HG03460 (cell line): ENCODE measurements around the gene NEK2.
"Not testable (repeated sequence)": the region's sequence is repeated elsewhere in the genome, so short reads cannot be mapped to it uniquely, and the experiment has no call there.

ENCODE experiments used
- ATAC-seq: cut with Tn5 transposase; IDR thresholded peaks from one replicate; pipeline ENCODE4 v1.9.1; 2021; ENCODE audit not compliant: unreplicated experiment

Gene NEK2

DNA sequence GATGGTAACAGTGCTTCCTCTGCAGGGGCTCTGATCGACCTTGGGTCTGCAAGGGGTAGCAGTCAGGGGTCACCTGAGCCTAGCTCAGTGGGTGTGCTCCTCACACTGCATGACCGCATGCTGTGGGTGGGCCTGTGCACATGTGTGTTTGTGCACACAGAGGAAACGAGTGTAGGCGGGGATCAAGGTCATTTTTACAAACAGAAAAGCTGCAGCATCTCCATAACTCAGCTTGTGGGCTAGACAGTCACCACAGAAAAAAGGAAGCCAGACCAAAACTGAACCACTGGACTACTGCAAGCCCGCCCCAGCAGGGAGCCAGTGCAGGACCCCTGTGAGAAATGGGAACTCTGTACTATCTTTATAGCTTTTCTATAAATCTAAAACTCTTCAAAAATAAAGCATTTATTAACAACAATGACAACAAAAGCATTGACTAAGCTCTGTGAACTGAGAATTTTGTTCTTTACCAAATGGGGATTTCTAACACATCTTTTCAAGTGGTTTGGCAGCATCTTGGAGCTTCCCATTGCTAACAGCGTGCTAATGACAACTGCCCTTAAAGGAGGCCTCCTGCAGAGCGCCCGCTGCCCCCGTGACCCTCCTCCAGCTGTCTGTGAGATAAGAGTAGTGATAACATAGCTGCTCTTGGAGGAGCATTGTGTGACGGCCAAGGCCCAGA is 19.9 kb upstream of the NEK2 start:
- peak; percentile 33 for ATAC-seq

DNA sequence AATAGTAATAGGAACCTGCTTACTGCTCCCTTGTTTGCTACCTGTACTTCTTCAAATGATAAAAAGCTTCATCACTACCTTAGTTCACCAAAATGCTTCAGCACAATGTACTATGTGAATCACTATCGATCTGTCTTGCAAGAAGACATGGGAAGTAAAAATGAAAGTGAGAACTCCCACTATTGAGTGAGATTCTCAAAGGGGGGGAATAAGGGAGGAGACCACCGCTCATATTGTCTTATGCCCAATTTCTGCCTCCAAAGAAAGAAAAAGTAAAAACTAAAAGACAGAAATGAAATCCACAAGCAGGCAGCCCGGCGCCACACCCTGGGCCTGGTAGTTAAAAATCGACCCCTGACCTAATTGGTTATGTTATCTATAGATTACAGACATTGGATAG is 18.5 kb upstream of the NEK2 start:
- ATAC-seq, result not testable (repeated sequence)

DNA sequence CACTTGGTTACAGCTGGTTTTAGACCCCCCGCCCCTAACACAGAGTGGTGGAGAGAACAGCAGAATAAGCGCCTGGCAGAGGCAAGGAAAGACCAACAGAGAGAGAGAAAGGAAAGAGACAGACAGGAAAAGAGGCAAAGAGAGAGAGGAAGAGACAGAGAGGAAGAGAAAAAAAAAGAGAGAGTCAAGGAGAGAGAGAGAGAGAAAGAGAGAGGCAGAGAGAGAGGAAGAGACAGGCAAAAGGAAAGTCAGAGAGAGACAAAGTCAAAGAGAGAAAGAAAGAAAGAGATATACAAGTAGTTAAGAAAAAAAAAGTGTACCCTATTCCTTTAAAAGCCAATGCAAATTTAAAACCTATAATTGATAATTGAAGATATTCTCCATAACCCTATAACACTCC is 13.0 kb upstream of the NEK2 start:
- no peak for ATAC-seq

DNA sequence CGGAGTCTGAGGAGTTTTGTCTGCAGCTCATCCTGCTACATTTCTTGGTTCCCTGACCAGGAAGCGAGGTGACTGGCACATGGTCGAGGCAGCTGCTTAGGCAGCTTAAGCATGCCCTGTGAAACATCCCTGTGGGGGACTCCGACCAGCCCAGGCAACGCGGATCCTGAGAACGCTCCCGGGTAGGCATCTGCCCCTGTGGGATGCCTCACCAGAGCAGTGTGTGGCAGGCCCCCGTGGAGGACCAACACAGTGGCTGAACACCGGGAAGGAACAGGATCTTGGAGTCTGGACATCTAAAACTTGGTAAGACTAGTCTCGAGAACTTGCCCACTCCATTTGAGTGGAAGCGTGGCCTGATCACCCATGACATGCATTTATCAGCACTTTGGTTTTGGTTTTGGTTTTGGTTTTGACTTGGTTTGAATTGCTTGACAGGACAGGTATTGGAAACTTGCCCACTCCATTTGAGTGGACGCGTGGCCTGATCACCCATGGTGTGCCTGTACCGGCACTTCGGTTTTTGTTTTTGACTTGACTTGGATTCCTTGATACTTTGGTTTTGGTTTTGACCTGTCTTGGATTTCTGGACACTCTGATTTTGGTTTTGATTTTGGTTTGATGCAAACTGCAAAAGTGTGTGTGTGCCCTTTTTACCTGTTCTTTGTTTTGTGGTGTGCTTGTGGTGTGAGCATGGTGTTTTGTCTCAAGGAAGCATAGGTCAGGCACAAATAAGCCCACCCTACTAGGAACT is 12.2 kb upstream of the NEK2 start:
- no peak for ATAC-seq

DNA sequence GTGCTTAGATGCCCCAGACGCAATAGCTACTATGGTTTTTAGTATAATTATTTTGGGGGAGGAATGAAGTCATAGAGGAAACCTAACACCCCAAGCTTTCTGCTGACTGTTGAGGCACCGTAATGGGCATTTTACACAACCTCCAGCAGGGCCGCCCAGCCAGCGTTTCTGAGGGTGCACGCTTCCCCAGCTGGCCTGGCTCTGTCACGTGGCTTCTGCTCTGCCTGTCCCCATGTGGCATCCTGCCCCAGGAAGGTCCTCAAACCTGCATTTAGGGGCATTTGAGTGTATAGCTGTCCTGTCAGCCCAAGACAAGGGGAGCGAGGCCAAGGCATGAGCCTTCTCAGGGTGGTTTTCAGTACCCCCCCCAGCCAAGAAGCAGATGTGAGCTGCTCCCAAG is 10.4 kb upstream of the NEK2 start:
- ATAC-seq, result no peak

DNA sequence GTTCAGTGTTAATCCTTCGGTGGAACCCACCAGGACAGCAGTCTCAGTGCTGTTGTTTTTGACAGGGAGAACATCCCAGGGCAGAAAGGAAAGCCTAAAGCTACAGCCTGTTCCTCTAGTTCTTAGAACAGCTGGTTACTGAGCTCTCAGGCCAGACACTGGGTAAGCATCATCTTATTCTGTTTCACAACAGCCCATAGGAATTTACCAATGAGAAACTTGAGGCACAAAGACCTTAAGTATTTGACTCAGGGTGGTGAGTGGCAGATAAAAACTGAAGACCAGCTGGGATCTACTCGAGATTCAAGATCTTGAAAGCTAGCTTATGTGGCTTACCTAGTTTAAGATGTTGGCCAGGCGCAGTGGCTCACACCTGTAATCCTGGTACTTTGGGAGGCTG is 9.4 kb upstream of the NEK2 start:
- ATAC-seq, result no peak

DNA sequence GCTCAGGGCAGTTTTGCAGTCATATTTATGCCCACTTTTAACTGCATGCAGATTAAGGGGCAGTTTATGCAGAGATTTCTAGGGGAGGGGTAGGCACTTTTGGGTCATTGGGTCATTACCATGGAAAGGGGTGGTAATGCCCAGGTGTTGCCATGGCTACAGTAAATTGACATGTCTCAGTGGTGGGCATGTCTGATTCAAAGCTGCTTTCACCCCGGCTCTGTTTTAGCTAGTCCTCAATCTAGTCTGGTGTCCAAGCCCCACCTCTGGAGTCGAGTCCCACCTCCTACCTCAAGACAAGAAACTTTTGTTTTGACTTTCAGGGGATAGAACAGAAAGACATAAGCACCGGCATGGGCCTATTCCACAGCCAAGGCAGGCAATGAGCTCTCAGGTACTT is 8.9 kb upstream of the NEK2 start:
- ATAC-seq, result no peak

DNA sequence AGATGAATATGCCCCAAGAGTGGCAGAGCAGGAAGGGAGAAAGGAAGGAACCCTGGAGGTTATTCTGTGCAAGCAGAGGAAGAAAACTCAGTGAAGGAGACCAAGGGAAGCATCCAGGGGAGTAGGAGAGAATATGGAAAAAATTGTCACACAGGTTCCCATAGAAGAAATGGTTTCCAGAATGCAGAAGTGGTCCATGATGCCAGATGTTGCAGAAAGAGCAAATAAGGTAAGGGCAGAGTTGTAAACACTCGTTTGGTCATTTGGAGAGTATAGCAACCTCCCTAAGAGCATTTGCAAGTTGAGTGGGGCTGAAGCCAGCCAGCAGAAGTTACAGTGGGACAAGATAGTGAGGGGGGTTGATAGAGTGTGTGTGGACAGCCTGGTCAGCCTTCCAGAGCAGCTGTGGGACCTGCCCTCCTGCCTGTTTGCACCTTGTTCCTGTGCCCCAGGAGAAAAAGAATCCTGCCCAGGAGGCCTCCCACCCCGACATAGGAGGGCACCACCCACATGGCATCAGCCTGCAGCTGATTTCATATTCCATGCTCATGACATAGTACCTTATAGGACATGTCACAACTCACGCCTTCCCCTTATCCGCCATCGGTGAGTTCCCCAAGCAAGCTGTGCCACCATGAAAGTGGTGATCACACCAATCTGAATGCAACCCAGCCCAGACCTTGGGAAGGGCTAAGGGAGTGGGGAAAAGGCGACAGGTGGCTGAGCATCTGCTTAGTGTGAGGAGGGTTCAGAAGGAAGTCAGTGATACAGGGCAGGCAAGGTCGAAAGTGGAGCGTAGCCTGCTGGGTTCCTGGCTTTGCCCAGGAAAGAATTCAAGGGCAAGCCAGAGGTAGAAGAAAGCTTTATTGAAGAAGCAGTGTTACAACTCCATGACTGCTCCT is 8.2 kb upstream of the NEK2 start:
- no peak for ATAC-seq

DNA sequence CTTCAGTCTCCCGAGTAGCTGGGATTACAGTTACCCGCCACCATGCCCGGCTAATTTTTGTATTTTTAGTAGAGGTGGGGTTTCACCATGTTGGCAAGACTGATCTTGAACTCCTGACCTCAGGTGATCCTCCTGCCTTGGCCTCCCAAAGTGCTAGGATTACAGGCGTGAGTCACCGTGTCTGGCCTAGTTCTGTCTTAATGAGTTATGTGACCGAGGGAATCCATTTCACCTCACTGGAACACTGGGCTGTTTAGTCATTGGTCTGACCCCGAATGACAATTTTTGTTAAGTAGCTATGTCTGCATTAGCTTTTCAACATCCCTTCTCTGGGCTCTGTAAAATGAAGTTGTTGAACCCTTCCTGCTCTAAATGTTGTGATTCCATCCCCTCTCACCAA is 6.8 kb upstream of the NEK2 start:
- ATAC-seq, result not testable (repeated sequence)

DNA sequence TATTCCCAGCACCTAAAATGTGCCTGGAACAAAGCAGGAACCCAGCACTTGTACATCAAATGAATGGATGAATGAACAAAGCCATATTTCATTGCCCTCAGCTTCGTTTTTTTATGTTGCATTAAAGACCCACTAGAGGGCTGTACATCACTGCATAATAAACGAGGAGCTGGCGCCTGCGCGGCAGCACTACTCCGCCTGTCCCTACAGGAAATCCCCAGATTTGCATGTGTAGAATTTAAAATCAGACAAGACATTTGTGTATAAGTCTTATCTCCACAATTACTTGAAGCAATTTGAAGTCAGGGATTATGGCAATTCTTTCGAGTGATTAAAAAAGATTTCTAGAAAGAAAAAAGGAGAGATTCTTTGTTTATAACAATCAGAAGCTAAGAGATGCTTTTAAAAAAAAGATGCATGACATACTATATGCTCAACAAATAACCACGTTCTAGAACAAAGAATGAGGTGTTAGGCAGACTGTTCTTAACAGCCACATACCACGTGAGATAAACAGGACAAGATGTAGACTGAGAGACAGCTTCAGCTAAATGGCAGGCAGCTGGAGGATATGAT is 5.4 kb upstream of the NEK2 start:
- peak; percentile 78 for ATAC-seq

DNA sequence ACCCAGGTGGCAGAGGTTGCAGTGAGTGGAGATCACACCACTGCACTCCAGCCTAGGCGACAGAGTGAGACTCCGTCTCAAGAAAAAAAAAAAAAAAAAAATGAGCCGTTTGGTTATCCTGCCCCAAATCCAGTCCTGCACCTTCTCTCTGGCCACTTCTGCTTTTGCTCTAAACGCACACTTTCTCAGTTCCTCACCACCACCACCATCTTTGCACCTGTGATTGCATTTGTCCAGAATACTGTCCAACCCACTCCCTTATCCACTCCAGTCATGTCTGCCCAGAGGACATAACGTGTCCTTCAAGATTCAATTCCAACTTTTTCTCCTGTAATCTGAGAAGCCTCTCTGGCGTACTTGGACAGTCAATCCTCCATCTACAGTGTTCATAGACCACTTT is 2.2 kb upstream of the NEK2 start:
- ATAC-seq, result no peak

DNA sequence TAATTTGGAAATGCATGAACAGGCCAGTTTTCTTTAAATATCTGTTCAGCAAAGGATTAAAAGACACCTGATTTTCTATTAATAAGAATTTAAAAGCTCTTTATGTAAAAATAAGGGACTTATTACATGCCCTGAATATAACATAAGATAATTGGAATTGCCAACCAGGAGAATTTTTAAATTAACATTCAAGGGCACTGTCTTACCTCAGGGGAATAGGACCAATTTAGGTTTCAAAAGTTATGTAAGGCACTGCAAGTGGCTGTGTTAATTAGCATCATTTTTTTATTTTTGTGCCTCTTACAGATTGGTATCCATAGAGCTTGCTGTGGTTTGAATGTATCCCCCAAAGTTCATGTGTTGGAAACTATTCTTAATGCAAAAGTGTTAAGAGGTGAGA is 1.3 kb upstream of the NEK2 start:
- no peak for ATAC-seq

DNA sequence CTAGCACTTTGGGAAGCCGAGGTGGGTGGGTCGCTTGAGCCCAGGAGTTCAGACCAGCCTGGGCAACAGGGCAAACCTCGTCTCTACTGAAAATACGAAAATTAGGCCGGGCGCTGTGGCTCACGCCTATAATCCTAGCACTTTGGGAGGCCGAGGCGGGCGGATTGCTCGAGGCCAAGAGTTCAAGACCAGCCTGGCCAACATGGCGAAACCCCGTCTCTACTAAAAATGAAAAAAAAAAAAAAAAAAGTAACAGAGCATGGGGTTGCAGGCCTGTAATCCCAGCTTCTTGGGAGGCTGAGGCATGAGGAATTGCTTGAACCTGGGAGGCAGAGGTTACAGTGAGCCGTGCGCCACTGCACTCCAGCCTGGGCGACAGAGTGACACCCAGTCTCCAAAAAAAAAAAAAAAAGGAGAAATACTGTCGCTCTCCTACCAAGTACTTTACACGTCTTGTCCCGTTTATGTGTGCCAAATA is 724 bp upstream of the NEK2 start:
- ATAC-seq, result no peak

DNA sequence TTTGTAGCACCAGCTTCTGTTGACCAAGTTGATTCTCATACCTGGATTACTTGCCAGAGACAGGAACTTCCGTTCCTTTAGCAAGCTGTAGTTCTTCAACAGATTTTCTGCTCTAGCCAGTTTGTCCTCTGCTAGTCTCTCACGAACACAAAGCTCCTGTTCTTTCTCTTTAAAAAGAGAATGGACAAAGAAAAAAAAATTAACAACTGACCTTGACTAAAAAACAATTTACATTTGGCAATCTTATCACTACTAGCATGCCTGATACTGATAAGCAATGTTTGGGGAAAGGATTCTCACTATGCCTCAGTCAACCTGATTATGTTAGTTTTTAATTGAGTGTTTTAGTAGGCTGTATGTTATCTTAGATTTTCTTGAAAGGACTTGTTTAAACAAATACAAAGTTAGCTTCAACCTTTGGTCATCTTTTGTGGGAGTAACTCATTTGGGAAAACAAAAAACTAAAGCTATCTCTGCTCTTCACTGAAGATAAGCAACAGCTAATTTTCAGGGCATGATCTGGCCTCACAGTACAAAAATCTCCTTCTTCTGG is 8.3 kb downstream of the NEK2 start:
- no peak for ATAC-seq

DNA sequence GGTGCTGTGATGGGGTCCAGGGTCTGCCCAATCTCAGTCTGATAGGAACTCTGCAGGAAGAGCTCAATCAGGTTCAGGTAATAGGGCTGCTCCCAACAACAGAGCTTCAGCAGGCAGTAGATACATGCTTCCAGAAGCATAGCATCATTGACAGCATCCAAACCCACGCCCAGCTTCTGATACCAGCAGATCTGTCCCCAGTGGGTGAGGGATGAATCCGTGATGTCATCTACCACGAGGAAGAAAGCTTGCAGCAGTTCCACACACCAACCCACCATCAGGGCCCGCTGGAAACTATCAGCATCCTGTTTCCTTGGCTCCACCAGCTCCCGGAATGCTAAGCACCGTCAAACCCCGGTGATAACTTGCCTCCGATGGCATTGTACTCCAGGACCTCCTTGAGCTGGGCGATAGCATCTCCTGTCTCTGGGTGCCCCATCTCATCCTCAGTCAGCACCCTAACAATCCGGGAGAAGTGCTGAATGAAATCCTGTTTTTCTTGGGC is 14.7 kb downstream of the NEK2 start:
- no peak for ATAC-seq

DNA sequence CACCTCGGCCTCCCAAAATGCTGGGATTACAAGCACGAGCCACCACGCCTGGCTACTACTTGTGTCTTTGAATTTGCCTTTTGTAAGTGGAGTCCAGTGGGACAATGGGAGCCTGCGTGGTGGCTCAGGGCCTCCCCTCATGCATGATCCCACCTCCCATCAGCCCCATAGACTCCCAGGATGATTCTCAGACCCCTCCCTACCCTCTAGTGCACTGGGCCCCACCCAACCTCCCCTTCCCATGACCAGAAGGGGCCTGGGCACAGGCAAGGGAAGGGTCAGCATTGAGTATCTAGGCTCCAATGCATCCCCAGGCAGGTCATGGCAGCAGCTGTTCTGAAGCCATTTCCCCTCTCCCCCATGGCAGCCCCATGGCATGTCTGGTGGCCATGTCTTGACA is 18.7 kb downstream of the NEK2 start:
- no peak for ATAC-seq

DNA sequence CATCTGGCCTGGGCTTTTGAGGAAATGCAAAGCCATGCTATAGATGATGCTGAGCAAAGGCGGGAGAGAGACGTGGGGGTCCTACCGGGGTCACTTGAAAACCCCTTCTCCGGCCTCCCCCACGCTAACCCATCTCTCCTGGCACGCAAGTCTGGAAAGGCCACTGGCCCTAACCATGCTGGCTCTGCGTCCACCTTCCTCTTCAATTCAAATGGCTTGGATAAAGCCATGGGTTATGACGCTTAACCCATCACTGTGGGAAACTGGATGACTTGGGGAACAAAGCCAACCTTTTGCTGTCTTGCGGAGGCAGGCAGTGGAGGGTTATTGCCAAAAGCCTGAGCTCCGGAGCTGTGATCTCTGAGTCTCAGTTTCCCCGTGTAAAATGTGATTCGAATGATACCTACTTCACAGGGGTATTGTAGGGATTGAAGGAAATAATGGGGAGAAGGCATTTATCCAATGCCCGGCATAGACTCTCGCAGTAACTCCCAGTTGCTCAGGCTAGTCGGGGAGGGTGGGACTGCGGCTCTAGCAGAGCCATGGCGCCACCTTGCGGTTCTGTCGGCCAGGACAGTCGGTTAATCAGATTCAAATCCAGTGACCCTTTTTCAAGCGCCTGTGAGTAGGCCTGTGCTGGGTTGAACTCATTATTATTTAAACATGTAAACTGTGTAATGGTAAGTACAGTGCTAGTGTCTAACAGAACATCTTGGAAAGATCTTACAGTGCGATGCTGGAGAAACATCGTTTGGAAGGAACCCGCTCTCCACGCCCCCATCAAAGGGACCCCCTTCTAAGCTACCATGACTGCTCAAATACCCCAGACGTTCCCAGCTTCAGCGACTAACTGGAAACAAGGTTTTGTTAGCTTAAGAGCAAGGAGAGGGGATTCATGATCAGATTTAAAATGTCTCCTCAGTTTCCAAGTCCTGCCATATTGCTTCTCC is 20.3 kb downstream of the NEK2 start:
- ATAC-seq, result peak; percentile 87

DNA sequence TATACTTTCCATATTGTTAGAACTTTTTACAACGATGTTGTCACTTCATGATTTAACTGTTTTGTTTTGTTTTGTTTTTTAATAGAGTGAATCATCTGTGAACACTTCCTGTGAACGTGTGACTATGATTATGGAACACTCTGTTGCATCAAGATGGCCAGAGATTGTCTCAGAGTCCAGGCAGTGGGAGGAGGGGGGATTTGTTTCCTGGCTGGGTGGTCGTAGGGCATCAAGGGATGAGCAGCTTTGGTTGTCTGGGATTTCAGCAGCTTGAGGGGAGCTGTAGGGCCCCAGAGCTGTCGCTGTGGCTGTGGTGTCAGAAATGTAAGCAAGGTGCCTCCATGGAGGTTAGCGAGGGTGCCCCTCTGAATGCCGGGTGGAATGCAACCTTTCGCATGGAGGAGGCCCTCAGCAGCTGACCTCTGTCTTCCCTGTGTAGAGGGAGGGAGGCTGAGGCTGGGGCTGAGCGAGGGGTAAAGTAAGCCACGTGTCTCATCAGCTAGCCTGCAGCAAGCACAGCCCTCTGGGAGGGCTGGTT is 21.4 kb downstream of the NEK2 start:
- no peak for ATAC-seq

DNA sequence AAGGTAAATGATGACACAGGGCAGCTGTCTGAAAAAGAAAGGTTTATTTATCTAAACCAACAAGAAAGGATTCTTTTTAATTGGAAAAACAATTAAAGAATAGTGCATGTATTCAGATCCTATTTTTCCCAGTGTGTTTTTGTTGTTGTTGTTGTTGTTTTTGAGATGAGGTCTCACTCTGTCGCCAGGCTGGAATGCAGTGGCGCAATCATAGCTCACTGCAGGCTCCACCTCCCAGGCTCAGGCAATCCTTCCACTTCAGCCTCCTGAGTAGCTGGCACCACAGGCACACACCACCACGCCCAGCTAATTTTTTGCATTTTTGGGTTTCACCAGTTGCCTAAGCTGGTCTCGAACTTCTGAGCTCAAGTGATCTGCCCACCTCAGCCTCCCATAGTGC is 22.1 kb downstream of the NEK2 start:
- no peak for ATAC-seq
